K562 (cell line): ENCODE results near the gene TDRD3. TPM values are rescaled to one million over a fixed set of nuclear protein-coding genes. Genes with fewer than 3 reads are reported as not detected.

Experiments used
- ATF1 ChIP-seq, 2 experiments: fragments of 450-650 bp in 1 of 2; IDR thresholded peaks; 2 replicates each; pipeline ENCODE4 v1.6.1; 2016; ENCODE audit warnings: missing compliant biosample characterization in 1 of 2, missing genetic modification characterization in 1 of 2
- DDX20 ChIP-seq: fragments of 450-650 bp; IDR thresholded peaks from 2 replicates; pipeline ENCODE4 v1.6.1; 2016; ENCODE audit warnings: missing genetic modification characterization, low read depth, mild to moderate bottlenecking, missing compliant biosample characterization, moderate library complexity
- ERF ChIP-seq: fragments of 450-650 bp; formaldehyde crosslinking; IDR thresholded peaks from 2 replicates; pipeline ENCODE4 v1.4.0; 2020; ENCODE audit warnings: mild to moderate bottlenecking, mixed read lengths
- MAFG ChIP-seq: fragments of 450-650 bp; conservative IDR thresholded peaks from 2 replicates; pipeline ENCODE4 v1.6.1; 2016; ENCODE audit warnings: missing genetic modification characterization, missing compliant biosample characterization
- NFXL1 ChIP-seq: fragments of 450-650 bp; formaldehyde crosslinking; IDR thresholded peaks from 2 replicates; pipeline ENCODE4 v1.4.0; 2021; ENCODE audit warnings: mild to moderate bottlenecking
- NRF1 ChIP-seq, 2 experiments: fragments of 450-650 bp; IDR thresholded peaks in 1 of 2; conservative IDR thresholded peaks in 1 of 2; 2 replicates each; pipeline ENCODE4 v1.6.1; 2014; ENCODE audit warnings: mild to moderate bottlenecking in 2 of 2
- POLR2G ChIP-seq: fragments of 200-400 bp; formaldehyde crosslinking; IDR thresholded peaks from 2 replicates; pipeline ENCODE4 v1.6.1; 2017; ENCODE audit warnings: low read depth, mild to moderate bottlenecking, antibody characterized with exemption, low read length, moderate library complexity
- SETDB1 ChIP-seq: IDR thresholded peaks from one replicate; pipeline ENCODE4 v1.6.1; 2012; ENCODE audit warnings: low read length, control low read depth, inconsistent platforms
- SRSF7 ChIP-seq: fragments of 200-400 bp; formaldehyde crosslinking; optimal IDR thresholded peaks from 2 replicates; pipeline ENCODE3; 2017; ENCODE audit warnings: mild to moderate bottlenecking, low read depth, low read length
- TCF7L2 ChIP-seq: fragments of 150-350 bp; IDR thresholded peaks from 2 replicates; pipeline ENCODE4 v1.6.1; 2016; ENCODE audit warnings: low read depth, mild to moderate bottlenecking, low read length, moderate library complexity
- TCFL5 ChIP-seq: fragments of 250-450 bp; sonication (Bioruptor Pico); conservative IDR thresholded peaks from 2 replicates; pipeline ENCODE4 v1.6.1; 2021; ENCODE audit warnings: mild to moderate bottlenecking, moderate library complexity, matching md5 sums
- TFAM ChIP-seq: fragments of 250-450 bp; sonication (Bioruptor Pico); conservative IDR thresholded peaks from 2 replicates; pipeline ENCODE4 v1.5.0; 2021; ENCODE audit warnings: mild to moderate bottlenecking, moderate library complexity
- ZKSCAN8 ChIP-seq: fragments of 200-800 bp; sonication (Bioruptor generic); IDR thresholded peaks from 2 replicates; pipeline ENCODE4 v1.6.1; 2016; ENCODE audit warnings: missing genetic modification characterization, missing compliant biosample characterization
- ZNF174 ChIP-seq: fragments of 250-450 bp; sonication (Bioruptor Pico); IDR thresholded peaks from 2 replicates; pipeline ENCODE4 v1.4.0; 2020; ENCODE audit warnings: mild to moderate bottlenecking
- ZNF24 ChIP-seq: fragments of 450-650 bp; IDR thresholded peaks from 2 replicates; pipeline ENCODE4 v1.6.1; 2016
- ZNF583 ChIP-seq: fragments of 250-450 bp; sonication (Bioruptor Pico); IDR thresholded peaks from 2 replicates; pipeline ENCODE4 v1.4.0; 2020
- ZNF589 ChIP-seq: fragments of 200-800 bp; sonication (Bioruptor generic); IDR thresholded peaks from 2 replicates; pipeline ENCODE4 v1.6.1; 2016; ENCODE audit warnings: low read depth, missing genetic modification characterization, missing compliant biosample characterization
- polyA plus RNA-seq, 8 experiments: library from polyadenylated mRNA; depleted of rRNA in 4 of 8; stranded (reverse) in 5 of 8; unstranded in 3 of 8; fragments of >200 nt; fragmentation: Nextera tagmentation in 2 of 8; fragmentation: Illumina TruSeq in 1 of 8; extraction: Ambion mirVana in 2 of 8; extraction: Trizol in 1 of 8; gene quantifications; 2 replicates each; pipeline versions ENCODE4 v1.2.1 to v1.2.3, GENCODE V29; 2011 to 2014; ENCODE audit warnings: inconsistent platforms in 1 of 8, missing spikeins in 1 of 8
- total RNA-seq, 7 experiments: library from RNA; depleted of rRNA in 6 of 7; stranded (reverse); fragments of >200 nt in 6 of 7; fragmentation: Illumina TruSeq in 2 of 7; extraction: Trizol in 2 of 7; gene quantifications; 2 replicates each; pipeline versions ENCODE4 v1.2.1 to v1.2.3, GENCODE V29; 2011 to 2021; ENCODE audit warnings: low replicate concordance in 1 of 7
- TF ChIP-seq, protein P1 (sequence below): fragments of 200-800 bp; sonication (Bioruptor generic); IDR thresholded peaks from 2 replicates; pipeline ENCODE4 v1.6.1; 2017; ENCODE audit warnings: missing genetic modification characterization, missing compliant biosample characterization
- TF ChIP-seq, protein P2 (sequence below): fragments of 450-650 bp; IDR thresholded peaks from 2 replicates; pipeline ENCODE4 v1.6.1; 2016
- TF ChIP-seq, protein P3 (sequence below): IDR thresholded peaks from 2 replicates; pipeline ENCODE4 v1.6.1; 2012; ENCODE audit warnings: low read depth, low read length, improper control_type of control experiment, borderline replicate concordance
- TF ChIP-seq, protein P4 (sequence below): fragments of 450-650 bp; IDR thresholded peaks from 2 replicates; pipeline ENCODE4 v1.6.1; 2016; ENCODE audit warnings: low read depth, mild to moderate bottlenecking, moderate library complexity
- TF ChIP-seq, protein P5 (sequence below): fragments of 450-650 bp; formaldehyde crosslinking; IDR thresholded peaks from 2 replicates; pipeline ENCODE4 v1.4.0; 2022; ENCODE audit warnings: mild to moderate bottlenecking, moderate library complexity

Gene TDRD3
- total and polyA plus RNA-seq, 9 of the 15 experiments (the other 6 are each of a cell fraction or from before 2014, with no cell fraction given) = 3.6 to 16.4 (median 9.5) TPM

DNA sequence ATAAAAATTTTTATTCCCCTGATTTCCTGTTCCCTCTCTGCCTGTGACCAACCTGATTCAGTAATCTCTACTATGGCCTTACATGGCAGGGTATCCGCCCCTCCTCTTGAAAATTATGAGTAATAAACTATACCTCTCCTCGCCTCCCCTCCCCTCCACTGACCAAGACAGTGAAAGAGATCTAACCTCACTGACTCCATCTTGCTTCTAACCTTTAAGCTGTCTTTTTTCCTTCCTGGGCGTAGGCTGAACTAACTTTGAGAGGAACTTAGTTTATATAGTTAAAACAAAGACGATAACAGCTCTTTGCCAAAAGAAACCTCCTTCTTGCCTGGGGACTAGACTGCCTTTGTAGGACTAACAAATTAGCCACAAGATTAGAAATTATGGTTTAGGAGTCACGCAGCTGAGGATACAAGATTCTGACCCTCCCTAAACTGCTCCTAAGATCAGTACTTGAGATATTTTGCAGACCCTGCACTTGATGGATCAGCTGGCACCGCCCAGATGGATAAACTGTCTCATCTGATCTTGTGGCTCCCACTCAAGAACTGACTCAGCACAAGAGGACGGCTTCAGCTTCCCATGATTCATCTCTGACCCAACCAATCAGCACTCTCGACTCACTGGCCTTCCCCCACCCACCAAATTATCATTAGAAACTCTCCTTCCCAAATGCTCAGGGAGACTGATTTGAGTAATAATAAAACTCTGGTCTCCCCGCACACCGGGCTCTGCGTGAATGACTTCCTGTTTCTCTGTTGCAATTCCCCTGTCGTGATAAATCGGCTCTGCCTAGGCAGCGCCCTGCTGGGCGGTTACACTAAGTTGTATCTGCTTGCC lies 187.1 kb downstream of the TDRD3 start (continued):
- TF ChIP-seq TCFL5 = peak; percentile 74
- TF ChIP-seq ZNF589 (CRISPR knock-in tag) = peak; percentile 99
- TF ChIP-seq ATF1 (CRISPR knock-in tag; IDR thresholded peaks at IDR 0.05) = no peak
- TF ChIP-seq ATF1 (tag; IDR thresholded peaks at IDR 0.05) = peak; percentile 20; the same call in 1 of the 2 replicates
- TF ChIP-seq ERF (CRISPR knock-in tag) = 0 out of 2 replicates have a peak, but pooled peaks have one; percentile 70
- TF ChIP-seq NFXL1 (CRISPR knock-in tag) = peak; percentile 88; the same call in 1 of the 2 replicates
- no peak for TF ChIP-seq POLR2G
- TF ChIP-seq TCF7L2 = no peak
- TF ChIP-seq DDX20 (tag) = peak; percentile 88
- TF ChIP-seq ZNF583 (CRISPR knock-in tag) = peak; percentile 87
- TF ChIP-seq, protein P1, sequence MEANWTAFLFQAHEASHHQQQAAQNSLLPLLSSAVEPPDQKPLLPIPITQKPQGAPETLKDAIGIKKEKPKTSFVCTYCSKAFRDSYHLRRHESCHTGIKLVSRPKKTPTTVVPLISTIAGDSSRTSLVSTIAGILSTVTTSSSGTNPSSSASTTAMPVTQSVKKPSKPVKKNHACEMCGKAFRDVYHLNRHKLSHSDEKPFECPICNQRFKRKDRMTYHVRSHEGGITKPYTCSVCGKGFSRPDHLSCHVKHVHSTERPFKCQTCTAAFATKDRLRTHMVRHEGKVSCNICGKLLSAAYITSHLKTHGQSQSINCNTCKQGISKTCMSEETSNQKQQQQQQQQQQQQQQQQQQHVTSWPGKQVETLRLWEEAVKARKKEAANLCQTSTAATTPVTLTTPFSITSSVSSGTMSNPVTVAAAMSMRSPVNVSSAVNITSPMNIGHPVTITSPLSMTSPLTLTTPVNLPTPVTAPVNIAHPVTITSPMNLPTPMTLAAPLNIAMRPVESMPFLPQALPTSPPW = peak; percentile 42; the same call in 1 of the 2 replicates
- TF ChIP-seq, protein P2, sequence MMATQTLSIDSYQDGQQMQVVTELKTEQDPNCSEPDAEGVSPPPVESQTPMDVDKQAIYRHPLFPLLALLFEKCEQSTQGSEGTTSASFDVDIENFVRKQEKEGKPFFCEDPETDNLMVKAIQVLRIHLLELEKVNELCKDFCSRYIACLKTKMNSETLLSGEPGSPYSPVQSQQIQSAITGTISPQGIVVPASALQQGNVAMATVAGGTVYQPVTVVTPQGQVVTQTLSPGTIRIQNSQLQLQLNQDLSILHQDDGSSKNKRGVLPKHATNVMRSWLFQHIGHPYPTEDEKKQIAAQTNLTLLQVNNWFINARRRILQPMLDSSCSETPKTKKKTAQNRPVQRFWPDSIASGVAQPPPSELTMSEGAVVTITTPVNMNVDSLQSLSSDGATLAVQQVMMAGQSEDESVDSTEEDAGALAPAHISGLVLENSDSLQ = peak; percentile 83
- TF ChIP-seq ZNF174 (CRISPR knock-in tag) = 0 out of 2 replicates have a peak, but pooled peaks have one; percentile 41
- TF ChIP-seq, protein P3, sequence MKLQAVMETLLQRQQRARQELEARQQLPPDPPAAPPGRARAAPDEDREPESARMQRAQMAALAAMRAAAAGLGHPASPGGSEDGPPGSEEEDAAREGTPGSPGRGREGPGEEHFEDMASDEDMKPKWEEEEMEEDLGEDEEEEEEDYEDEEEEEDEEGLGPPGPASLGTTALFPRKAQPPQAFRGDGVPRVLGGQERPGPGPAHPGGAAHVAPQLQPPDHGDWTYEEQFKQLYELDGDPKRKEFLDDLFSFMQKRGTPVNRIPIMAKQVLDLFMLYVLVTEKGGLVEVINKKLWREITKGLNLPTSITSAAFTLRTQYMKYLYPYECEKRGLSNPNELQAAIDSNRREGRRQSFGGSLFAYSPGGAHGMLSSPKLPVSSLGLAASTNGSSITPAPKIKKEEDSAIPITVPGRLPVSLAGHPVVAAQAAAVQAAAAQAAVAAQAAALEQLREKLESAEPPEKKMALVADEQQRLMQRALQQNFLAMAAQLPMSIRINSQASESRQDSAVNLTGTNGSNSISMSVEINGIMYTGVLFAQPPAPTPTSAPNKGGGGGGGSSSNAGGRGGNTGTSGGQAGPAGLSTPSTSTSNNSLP = no peak
- TF ChIP-seq ZKSCAN8 (CRISPR knock-in tag) = peak; percentile 76
- TF ChIP-seq, protein P4, sequence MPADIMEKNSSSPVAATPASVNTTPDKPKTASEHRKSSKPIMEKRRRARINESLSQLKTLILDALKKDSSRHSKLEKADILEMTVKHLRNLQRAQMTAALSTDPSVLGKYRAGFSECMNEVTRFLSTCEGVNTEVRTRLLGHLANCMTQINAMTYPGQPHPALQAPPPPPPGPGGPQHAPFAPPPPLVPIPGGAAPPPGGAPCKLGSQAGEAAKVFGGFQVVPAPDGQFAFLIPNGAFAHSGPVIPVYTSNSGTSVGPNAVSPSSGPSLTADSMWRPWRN = no peak
- no peak for TF ChIP-seq SETDB1
- TF ChIP-seq NRF1 (conservative IDR thresholded peaks at IDR 0.05 in 1 of 2, IDR thresholded peaks at IDR 0.05 in 1 of 2) = 0 out of 4 replicates have a peak, but pooled peaks of 1 of the 2 experiments have one; percentile 10
- TF ChIP-seq TFAM (CRISPR knock-in tag) = no peak
- TF ChIP-seq SRSF7 = no peak
- TF ChIP-seq ZNF24 = no peak
- peak; percentile 87 for TF ChIP-seq MAFG (tag)
- TF ChIP-seq, protein P5, sequence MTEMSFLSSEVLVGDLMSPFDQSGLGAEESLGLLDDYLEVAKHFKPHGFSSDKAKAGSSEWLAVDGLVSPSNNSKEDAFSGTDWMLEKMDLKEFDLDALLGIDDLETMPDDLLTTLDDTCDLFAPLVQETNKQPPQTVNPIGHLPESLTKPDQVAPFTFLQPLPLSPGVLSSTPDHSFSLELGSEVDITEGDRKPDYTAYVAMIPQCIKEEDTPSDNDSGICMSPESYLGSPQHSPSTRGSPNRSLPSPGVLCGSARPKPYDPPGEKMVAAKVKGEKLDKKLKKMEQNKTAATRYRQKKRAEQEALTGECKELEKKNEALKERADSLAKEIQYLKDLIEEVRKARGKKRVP = peak; percentile 71; the same call in 1 of the 2 replicates
